K562 (cell line): ENCODE data around the gene MAD1L1.

Experiments
- CTCF ChIP-seq, 3 experiments: IDR thresholded peaks in 2 of 3; conservative IDR thresholded peaks in 1 of 3; 2 replicates each; pipeline ENCODE4 v1.5.1; 2011 to 2012; ENCODE audit warnings: low read length in 3 of 3, mild to moderate bottlenecking in 3 of 3, control low read depth in 2 of 3, improper control_type of control experiment in 1 of 3, inconsistent platforms in 1 of 3, low read depth in 1 of 3, mixed read lengths in 1 of 3, moderate library complexity in 1 of 3; ENCODE audit not compliant: insufficient read depth in 2 of 3
- NELFE ChIP-seq: IDR thresholded peaks from 2 replicates; pipeline ENCODE4 v1.6.1; 2011; ENCODE audit warnings: mild to moderate bottlenecking; ENCODE audit not compliant: insufficient read depth, insufficient read length
- NFXL1 ChIP-seq: fragments of 450-650 bp; formaldehyde crosslinking; IDR thresholded peaks from 2 replicates; pipeline ENCODE4 v1.4.0; 2021; ENCODE audit warnings: mild to moderate bottlenecking
- POLR2A ChIP-seq: fragments of 450-650 bp; conservative IDR thresholded peaks from 2 replicates; pipeline ENCODE4 v1.6.1; 2016
- RBM34 ChIP-seq: fragments of 200-400 bp; formaldehyde crosslinking; IDR thresholded peaks from 2 replicates; pipeline ENCODE4 v1.6.1; 2018; ENCODE audit warnings: low read length, borderline replicate concordance; ENCODE audit not compliant: insufficient read depth
- REST ChIP-seq, 2 experiments: fragments of 450-650 bp; formaldehyde crosslinking in 1 of 2; IDR thresholded peaks; 2 replicates each; pipeline versions ENCODE4 v1.4.0 to v1.6.1; 2014 to 2020; ENCODE audit warnings: mild to moderate bottlenecking in 2 of 2, borderline replicate concordance in 1 of 2, low read depth in 1 of 2
- SREBF2 ChIP-seq: sonication (generic); formaldehyde crosslinking; IDR thresholded peaks from 2 replicates; pipeline ENCODE4 v1.4.0; 2020; ENCODE audit warnings: mild to moderate bottlenecking, missing genetic modification reagents
- TF ChIP-seq, protein P1 (sequence below): sonication (generic); formaldehyde crosslinking; IDR thresholded peaks from 2 replicates; pipeline ENCODE4 v1.8.1; 2023; ENCODE audit warnings: mild to moderate bottlenecking, missing genetic modification reagents
- TF ChIP-seq, protein P2 (sequence below): sonication (generic); formaldehyde crosslinking; IDR thresholded peaks from 2 replicates; pipeline ENCODE4 v1.8.1; 2022; ENCODE audit warnings: missing genetic modification reagents

DNA sequence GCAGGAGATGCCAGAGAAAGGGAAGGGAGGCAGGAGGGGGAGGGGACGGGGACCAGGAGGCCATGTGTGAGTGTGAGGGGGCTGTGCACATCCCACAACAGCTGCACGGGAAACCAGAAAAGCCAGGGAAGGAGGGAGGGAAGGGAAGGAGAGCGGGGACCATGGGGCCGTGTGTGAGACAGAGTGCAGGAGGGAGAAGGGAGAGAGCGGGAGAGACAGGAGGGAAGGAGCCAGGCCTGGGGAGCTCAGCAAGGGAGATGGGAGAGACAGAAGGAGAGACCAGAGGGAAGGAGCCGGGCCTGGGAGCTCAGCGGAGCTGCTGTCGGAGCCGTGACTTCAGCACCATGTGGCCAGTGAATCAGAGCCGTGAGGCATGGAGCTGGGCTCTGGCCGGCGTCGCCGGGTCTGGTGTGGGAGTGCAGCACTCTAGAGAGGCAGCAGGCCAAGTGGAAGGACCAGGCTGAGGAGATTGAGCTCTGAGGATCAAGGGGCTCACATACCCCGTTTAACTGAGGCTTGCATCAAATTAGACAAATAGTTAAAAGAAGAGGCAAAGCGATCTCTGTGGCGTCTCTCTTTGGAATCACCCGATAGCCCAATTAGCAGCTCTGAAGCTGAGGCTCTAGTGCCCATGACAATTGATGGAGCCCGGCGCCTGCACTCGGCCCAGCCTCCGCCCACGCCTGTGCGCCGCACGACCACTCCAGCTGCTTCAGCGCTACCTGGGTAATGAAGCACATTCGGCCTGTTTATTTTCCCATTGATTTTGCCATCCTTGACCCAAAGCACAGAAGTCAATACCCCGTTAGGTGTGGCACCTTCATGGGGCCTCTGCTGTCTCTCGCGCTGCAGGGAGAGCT lies 150.4 kb downstream of the MAD1L1 start:
- TF ChIP-seq, protein P1, sequence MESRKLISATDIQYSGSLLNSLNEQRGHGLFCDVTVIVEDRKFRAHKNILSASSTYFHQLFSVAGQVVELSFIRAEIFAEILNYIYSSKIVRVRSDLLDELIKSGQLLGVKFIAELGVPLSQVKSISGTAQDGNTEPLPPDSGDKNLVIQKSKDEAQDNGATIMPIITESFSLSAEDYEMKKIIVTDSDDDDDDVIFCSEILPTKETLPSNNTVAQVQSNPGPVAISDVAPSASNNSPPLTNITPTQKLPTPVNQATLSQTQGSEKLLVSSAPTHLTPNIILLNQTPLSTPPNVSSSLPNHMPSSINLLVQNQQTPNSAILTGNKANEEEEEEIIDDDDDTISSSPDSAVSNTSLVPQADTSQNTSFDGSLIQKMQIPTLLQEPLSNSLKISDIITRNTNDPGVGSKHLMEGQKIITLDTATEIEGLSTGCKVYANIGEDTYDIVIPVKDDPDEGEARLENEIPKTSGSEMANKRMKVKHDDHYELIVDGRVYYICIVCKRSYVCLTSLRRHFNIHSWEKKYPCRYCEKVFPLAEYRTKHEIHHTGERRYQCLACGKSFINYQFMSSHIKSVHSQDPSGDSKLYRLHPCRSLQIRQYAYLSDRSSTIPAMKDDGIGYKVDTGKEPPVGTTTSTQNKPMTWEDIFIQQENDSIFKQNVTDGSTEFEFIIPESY: no peak
- TF ChIP-seq SREBF2 (CRISPR knock-in tag) (no peak), CTCF (IDR thresholded peaks at IDR 0.05 in 2 of 3, conservative IDR thresholded peaks at IDR 0.05 in 1 of 3; ENCODE audit: insufficient read depth in 2 of 3, low read depth in 1 of 3, low read length in 3 of 3) (no peak), REST (IDR thresholded peaks at IDR 0.05; ENCODE audit: borderline replicate concordance) (no peak), REST (CRISPR knock-in tag; IDR thresholded peaks at IDR 0.05; ENCODE audit: low read depth) (no peak), NFXL1 (CRISPR knock-in tag) (no peak), POLR2A (no peak), RBM34 (no peak), NELFE (no peak)
- TF ChIP-seq, protein P2, sequence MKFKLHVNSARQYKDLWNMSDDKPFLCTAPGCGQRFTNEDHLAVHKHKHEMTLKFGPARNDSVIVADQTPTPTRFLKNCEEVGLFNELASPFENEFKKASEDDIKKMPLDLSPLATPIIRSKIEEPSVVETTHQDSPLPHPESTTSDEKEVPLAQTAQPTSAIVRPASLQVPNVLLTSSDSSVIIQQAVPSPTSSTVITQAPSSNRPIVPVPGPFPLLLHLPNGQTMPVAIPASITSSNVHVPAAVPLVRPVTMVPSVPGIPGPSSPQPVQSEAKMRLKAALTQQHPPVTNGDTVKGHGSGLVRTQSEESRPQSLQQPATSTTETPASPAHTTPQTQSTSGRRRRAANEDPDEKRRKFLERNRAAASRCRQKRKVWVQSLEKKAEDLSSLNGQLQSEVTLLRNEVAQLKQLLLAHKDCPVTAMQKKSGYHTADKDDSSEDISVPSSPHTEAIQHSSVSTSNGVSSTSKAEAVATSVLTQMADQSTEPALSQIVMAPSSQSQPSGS (CRISPR knock-in tag): no peak
